Fibroblast of lung (primary cell): Measurements from ENCODE around the gene COG8. TPM values are rescaled to one million over a fixed set of nuclear protein-coding genes. Genes with fewer than 3 reads are reported as not detected.

ENCODE experiments used
- DNase-seq, 2 donors: peaks; one replicate each; pipeline versions ENCODE4 v3.0.0 to v3.0.0-alpha.2; 2010; ENCODE audit warnings: low read depth in 2 of 2
- H2AFZ ChIP-seq: 2 replicates; pipeline ENCODE4 v1.5.1; 2012; ENCODE audit warnings: low read length, control low read depth, inconsistent platforms
- H3K27ac ChIP-seq: 2 replicates; pipeline ENCODE4 v1.5.1; 2011; ENCODE audit warnings: low read length, control low read depth; ENCODE audit not compliant: insufficient read depth
- H3K27me3 ChIP-seq: 2 replicates; pipeline ENCODE4 v1.5.1; 2011; ENCODE audit warnings: mild to moderate bottlenecking, low read length; ENCODE audit not compliant: control insufficient read depth, insufficient read depth
- H3K36me3 ChIP-seq: 2 replicates; pipeline ENCODE4 v1.5.1; 2011; ENCODE audit warnings: low read length; ENCODE audit not compliant: control insufficient read depth, insufficient read depth
- H3K4me1 ChIP-seq: 2 replicates; pipeline ENCODE4 v1.5.1; 2011; ENCODE audit warnings: low read length; ENCODE audit not compliant: control insufficient read depth, insufficient read depth; ENCODE audit errors: extremely low read depth
- H3K4me2 ChIP-seq: 2 replicates; pipeline ENCODE4 v1.5.1; 2011; ENCODE audit warnings: low read length, control low read depth; ENCODE audit not compliant: insufficient read depth; ENCODE audit errors: extremely low read depth
- H3K4me3 ChIP-seq, 4 experiments: fragments of 200-600 bp in 1 of 4; sonication (generic) in 1 of 4; replicated peaks in 1 of 4; 2 replicates each; pipeline ENCODE4 v1.5.1; 2011 to 2016; ENCODE audit warnings: low read length in 4 of 4, low read depth in 3 of 4, mild to moderate bottlenecking in 3 of 4, control low read depth in 2 of 4, inconsistent platforms in 1 of 4, mixed read lengths in 1 of 4; ENCODE audit not compliant: insufficient read depth in 1 of 4; ENCODE audit errors: control extremely low read depth in 1 of 4
- H3K79me2 ChIP-seq: 2 replicates; pipeline ENCODE4 v1.5.1; 2012; ENCODE audit warnings: mild to moderate bottlenecking, low read length, inconsistent platforms; ENCODE audit not compliant: control insufficient read depth, insufficient read depth
- H3K9ac ChIP-seq: 2 replicates; pipeline ENCODE4 v1.5.1; 2011; ENCODE audit warnings: mild to moderate bottlenecking, low read length, control low read depth; ENCODE audit not compliant: insufficient read depth
- H3K9me3 ChIP-seq: 2 replicates; pipeline ENCODE4 v1.5.1; 2012; ENCODE audit warnings: low read depth, low read length; ENCODE audit not compliant: control insufficient read depth, insufficient read depth
- H4K20me1 ChIP-seq: 2 replicates; pipeline ENCODE4 v1.5.1; 2011; ENCODE audit warnings: low read length; ENCODE audit not compliant: control insufficient read depth, insufficient read depth; ENCODE audit errors: extremely low read depth
- CTCF ChIP-seq, 2 donors: IDR thresholded peaks in 1 of 2; conservative IDR thresholded peaks in 1 of 2; 1 replicate in 1 of 2; 2 replicates in 1 of 2; pipeline ENCODE4 v1.5.1; 2011 to 2012; ENCODE audit warnings: low read length in 2 of 2, control low read depth in 1 of 2, inconsistent platforms in 1 of 2, low read depth in 1 of 2, mild to moderate bottlenecking in 1 of 2
- EZH2 ChIP-seq: IDR thresholded peaks from 2 replicates; pipeline ENCODE4 v1.5.1; 2012; ENCODE audit warnings: low read length, control low read depth, mild to moderate bottlenecking; ENCODE audit errors: missing control alignments
- polyA plus RNA-seq, 2 donors: library from polyadenylated mRNA; depleted of rRNA in 1 of 2; stranded (reverse) in 1 of 2; unstranded in 1 of 2; fragments of >200 nt; gene quantifications; 2 replicates each; pipeline ENCODE4 v1.2.1, GENCODE V29; 2011 to 2012; ENCODE audit warnings: missing spikeins in 1 of 2
- total RNA-seq: library from RNA; depleted of rRNA; stranded (reverse); fragments of >200 nt; gene quantifications from 2 replicates; pipeline ENCODE4 v1.2.1, GENCODE V29; 2014

Gene COG8
- total and polyA plus RNA-seq, 2 donors (not counting 1 experiment from before 2014, with no cell fraction given) = 20.0 to 29.2 TPM

DNA sequence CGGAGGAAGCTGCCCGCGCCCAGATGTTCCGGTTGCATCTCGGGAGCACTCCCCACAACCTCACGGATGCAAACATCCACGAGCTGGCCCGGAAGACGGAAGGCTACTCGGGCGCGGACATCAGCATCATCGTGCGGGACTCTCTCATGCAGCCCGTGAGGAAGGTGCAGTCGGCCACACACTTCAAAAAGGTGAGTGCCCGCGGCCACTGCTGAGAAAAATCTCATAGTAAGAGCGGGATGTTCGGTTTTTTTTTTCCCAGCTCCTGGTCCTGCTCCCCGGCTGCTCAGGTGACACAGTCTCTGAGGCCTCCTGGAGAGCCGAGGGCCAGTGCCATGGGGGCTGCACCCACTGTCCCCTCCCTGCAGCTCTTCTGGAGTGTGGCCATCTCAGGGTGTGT is 18.3 kb downstream of the COG8 start:
- H2AFZ ChIP-seq = no peak overlapping the region
- H4K20me1 ChIP-seq = no peaks in the 10 kb centered on the region
- peaks cover 53% of the 10 kb centered on the region for H3K36me3 ChIP-seq
- TF ChIP-seq EZH2 = no peak
- no peak for TF ChIP-seq CTCF (conservative IDR thresholded peaks at IDR 0.05 in 1 of 2, IDR thresholded peaks at IDR 0.05 in 1 of 2; ENCODE audit: low read depth in 1 of 2, low read length in 2 of 2)
- H3K27ac ChIP-seq = no peak overlapping the region
- no peaks in the 10 kb centered on the region for H3K9me3 ChIP-seq
- no peak overlapping the region for H3K9ac ChIP-seq
- H3K4me3 ChIP-seq = no peak overlapping the region
- no peak overlapping the region for H3K4me2 ChIP-seq
- DNase-seq = no peak
- no peaks in the 10 kb centered on the region for H3K27me3 ChIP-seq
- peaks cover 27% of the 10 kb centered on the region for H3K79me2 ChIP-seq
- H3K4me1 ChIP-seq = no peaks in the 10 kb centered on the region

DNA sequence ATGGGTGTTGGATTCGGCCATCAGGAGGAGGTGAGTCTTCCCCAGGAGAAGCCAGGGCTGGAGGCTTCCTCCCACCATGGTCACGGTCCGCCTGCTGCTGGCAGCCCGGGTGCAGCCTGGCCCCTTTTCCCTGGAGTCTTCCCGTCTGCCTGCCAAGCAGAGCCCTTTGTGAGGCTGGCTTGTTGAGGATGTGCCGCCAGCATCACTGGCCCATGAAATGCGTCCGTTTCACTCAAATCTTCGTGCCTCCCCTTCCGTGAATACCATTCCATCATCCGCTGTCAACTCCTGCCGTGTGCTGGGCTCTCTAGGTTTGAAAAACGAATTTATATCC is 18.7 kb downstream of the COG8 start:
- no peak overlapping the region for H3K4me3 ChIP-seq
- TF ChIP-seq CTCF (conservative IDR thresholded peaks at IDR 0.05 in 1 of 2, IDR thresholded peaks at IDR 0.05 in 1 of 2; ENCODE audit: low read depth in 1 of 2, low read length in 2 of 2) (no peak), EZH2 (no peak)
- no peaks in the 10 kb centered on the region for H4K20me1 ChIP-seq
- no peak overlapping the region for H3K27ac ChIP-seq
- H3K9me3 ChIP-seq = no peaks in the 10 kb centered on the region
- peaks cover 53% of the 10 kb centered on the region for H3K36me3 ChIP-seq
- no peaks in the 10 kb centered on the region for H3K4me1 ChIP-seq
- no peak overlapping the region for H3K4me2 ChIP-seq
- H3K9ac ChIP-seq = no peak overlapping the region
- no peak for DNase-seq
- H2AFZ ChIP-seq = no peak overlapping the region
- H3K79me2 ChIP-seq = peaks cover 26% of the 10 kb centered on the region
- H3K27me3 ChIP-seq = no peaks in the 10 kb centered on the region

DNA sequence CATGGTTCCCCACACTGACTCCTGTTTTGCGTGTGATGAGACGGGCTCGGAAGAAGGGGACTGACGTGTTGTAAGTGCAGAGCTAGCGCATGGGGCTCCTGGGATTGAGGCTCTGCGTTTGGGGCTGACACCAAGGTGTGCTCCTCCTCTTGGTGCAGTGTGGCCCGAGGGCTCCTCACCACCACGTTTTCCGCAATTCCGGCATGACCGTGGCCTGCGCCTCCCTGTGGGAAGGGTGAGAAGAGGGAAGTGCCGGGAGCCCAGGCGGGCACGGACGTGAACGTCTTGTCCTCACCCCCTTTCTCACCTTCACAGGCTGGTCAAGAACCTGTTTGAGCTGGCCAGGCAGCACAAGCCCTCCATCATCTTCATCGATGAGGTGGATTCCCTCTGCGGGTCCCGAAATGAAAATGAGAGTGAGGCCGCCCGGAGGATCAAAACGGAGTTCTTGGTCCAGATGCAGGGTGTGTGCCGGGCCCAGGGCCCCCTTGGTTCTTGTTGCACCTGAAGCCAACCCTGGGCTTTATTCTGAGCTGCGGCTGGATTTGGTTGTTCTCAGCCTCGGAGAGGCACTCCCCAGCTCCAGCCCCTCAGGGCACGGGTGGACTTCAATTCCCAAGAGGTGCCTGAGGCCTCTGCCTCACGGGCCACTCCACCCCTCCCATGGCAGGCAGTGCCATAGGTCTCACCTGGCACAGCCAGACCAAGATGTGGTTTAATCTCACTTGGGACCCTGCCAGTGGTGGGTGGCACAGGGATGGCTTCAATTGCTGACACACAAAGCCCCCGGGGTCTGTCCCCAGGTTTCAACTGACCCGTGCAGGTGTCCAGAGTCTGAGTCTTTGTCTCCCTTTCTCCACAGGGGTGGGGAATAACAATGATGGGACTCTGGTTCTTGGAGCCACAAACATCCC is 19.3 kb downstream of the COG8 start:
- Histone ChIP-seq H3K27me3 (no peaks in the 10 kb centered on the region), H3K9me3 (no peaks in the 10 kb centered on the region), H2AFZ (no peak overlapping the region), H3K79me2 (peaks cover 26% of the 10 kb centered on the region), H3K4me3 (no peak overlapping the region), H3K4me1 (no peaks in the 10 kb centered on the region), H3K4me2 (no peak overlapping the region), H3K27ac (no peak overlapping the region), H3K36me3 (peaks cover 53% of the 10 kb centered on the region), H4K20me1 (no peaks in the 10 kb centered on the region), H3K9ac (no peak overlapping the region)
- TF ChIP-seq CTCF (conservative IDR thresholded peaks at IDR 0.05 in 1 of 2, IDR thresholded peaks at IDR 0.05 in 1 of 2; ENCODE audit: low read depth in 1 of 2, low read length in 2 of 2) (no peak), EZH2 (no peak)
- DNase-seq = no peak
